ENCODE results near the gene IMPDH1.
A peak's percentile ranks its signal among the peaks of the same experiment; 100 is the strongest.

The IMPDH1 gene

DNA sequence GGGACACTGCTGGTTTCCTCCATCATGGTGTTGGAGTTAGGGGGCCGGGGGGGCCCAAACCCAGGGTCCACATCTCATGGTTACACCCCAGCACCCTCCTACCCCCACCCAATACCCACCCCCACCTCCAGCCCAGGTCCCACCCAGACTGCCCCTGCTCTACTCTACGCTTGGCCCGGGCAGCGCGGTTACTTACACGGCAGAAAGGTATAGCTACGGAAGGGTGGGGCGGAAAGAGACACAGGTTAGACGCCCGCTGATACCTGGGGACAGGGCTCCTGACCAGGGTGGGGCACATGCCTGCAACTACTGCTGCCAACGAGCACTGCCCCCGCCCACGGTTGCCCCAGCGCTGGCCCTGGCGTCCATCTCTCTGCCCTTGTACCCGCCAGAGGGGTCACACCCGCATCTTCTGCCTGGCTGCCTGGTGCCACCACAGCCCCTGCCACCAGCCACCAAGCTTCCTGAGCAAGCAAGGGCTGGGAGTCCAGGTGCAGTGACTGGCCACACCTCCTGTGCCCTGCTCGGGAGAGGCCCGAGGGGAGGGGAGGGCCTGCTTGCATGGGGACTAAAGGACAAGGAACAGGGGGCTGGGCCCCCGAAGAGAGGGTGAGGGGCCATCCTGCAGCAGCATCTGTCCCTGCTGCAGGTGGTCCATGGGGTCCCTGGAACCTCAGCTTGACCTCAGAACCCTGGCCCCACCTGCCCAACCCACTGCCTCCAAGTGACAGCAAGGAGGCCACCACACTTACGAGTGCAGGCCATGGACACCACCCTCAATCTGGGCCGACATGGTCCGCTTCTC lies 16.1 kb downstream of the IMPDH1 start:
- Histone ChIP-seq H3K4me3 (ENCODE audit: low read length in 2 of 2) (no peak overlapping the region), H3K36me3 (ENCODE audit: control insufficient read depth in 2 of 2, insufficient read depth in 2 of 2, low read length in 2 of 2) (peaks cover 40 to 44% of the 10 kb centered on the region in 2 donors), H3K9ac (ENCODE audit: low read length in 2 of 2) (no peak overlapping the region)

GRCh38 chr7:128392446-128393327 lies 17.1 kb downstream of the IMPDH1 start:
- peaks cover 3% of the 10 kb centered on the region for H3K4me1 ChIP-seq (ENCODE audit: control insufficient read depth, insufficient read depth, low read length)
- no peak overlapping the region for H3K9ac ChIP-seq (ENCODE audit: low read length in 2 of 2)
- H3K27ac ChIP-seq (ENCODE audit: low read length), result no peak overlapping the region
- no peaks in the 10 kb centered on the region for H3K9me3 ChIP-seq (ENCODE audit: control insufficient read depth in 2 of 2, low read length in 2 of 2)
- peaks cover 0 to 4% of the 10 kb centered on the region in 2 donors for H3K27me3 ChIP-seq (ENCODE audit: control insufficient read depth in 1 of 2, insufficient read depth in 2 of 2, low read length in 2 of 2)
- H3K36me3 ChIP-seq (ENCODE audit: control insufficient read depth in 2 of 2, insufficient read depth in 2 of 2, low read length in 2 of 2), result peaks cover 33 to 35% of the 10 kb centered on the region in 2 donors
- H3K4me3 ChIP-seq (ENCODE audit: low read length in 2 of 2), result no peak overlapping the region

More for the DNA sequence above, 16.1 kb downstream of the IMPDH1 start:
- H3K27me3 ChIP-seq (ENCODE audit: control insufficient read depth in 1 of 2, insufficient read depth in 2 of 2, low read length in 2 of 2), result no peaks in the 10 kb centered on the region
- H3K9me3 ChIP-seq (ENCODE audit: control insufficient read depth in 2 of 2, low read length in 2 of 2), result no peaks in the 10 kb centered on the region
- no peak overlapping the region for H3K27ac ChIP-seq (ENCODE audit: low read length)
- no peaks in the 10 kb centered on the region for H3K4me1 ChIP-seq (ENCODE audit: control insufficient read depth, insufficient read depth, low read length)

DNA sequence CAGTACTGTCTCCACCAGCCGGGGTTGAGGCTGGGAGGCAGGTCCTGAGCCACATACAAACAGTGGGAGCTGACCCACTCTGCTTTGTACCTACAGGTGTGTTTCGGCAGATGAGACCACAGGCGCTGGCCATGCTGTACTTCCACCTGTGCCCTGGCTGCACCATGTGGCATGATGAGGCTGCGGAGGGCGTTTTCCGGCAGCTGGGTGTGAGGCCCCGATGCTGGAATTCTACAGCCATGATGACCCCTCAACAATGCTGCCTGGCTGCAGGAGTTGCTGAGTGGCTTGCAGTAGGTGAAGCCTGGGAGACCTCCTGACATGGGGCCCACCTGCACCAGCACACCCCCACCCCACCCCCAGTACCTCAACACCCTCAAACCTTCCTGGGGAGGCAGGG lies 18.0 kb downstream of the IMPDH1 start:
- no peak overlapping the region for H3K9ac ChIP-seq (ENCODE audit: low read length in 2 of 2)
- H3K9me3 ChIP-seq (ENCODE audit: control insufficient read depth in 2 of 2, low read length in 2 of 2), result no peaks in the 10 kb centered on the region

DNA sequence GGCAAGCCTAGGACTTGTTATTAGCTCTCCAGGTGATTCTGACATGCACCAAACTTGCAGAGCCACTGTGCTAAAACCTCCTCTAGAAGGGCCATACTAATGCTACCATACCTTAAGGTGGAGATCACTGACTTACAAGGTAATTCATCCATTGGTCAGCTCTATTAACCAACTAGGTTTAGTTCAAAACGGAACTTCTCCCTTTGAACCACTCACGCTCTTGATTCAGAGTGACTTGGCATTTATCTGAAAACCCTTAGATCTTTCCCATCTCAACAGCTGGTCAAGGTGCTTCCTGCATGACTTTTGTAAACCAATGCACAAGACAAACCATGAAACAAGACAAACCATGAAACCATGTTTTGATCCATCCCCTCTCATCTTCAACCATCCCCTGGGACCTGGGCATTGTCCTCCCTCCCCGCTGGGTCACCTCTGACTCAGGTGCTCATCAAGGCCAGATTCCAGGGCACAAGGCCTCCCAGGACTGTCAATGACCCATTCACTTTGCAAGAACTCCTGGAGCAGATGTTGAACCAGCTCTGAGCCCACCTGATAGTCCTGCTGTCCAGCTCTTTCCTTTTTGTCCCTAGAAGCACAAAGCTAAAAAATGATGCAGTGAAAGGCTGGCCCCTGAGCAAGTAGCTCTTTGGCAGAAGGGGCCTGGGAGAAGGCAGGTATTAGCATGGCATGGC lies 18.8 kb downstream of the IMPDH1 start:
- peaks cover 20 to 21% of the 10 kb centered on the region in 2 donors for H3K36me3 ChIP-seq (ENCODE audit: control insufficient read depth in 2 of 2, insufficient read depth in 2 of 2, low read length in 2 of 2)
- H3K9me3 ChIP-seq (ENCODE audit: control insufficient read depth in 2 of 2, low read length in 2 of 2), result no peaks in the 10 kb centered on the region
- peaks cover 10% of the 10 kb centered on the region for H3K4me1 ChIP-seq (ENCODE audit: control insufficient read depth, insufficient read depth, low read length)
- no peak overlapping the region for H3K27ac ChIP-seq (ENCODE audit: low read length)
- no peak overlapping the region for H3K9ac ChIP-seq (ENCODE audit: low read length in 2 of 2)
- peaks cover 0 to 4% of the 10 kb centered on the region in 2 donors for H3K27me3 ChIP-seq (ENCODE audit: control insufficient read depth in 1 of 2, insufficient read depth in 2 of 2, low read length in 2 of 2)
- no peak overlapping the region for H3K4me3 ChIP-seq (ENCODE audit: low read length in 2 of 2)

More for the DNA sequence above, 18.0 kb downstream of the IMPDH1 start:
- H3K4me3 ChIP-seq (ENCODE audit: low read length in 2 of 2), result no peak overlapping the region
- H3K27ac ChIP-seq (ENCODE audit: low read length), result no peak overlapping the region
- peaks cover 10% of the 10 kb centered on the region for H3K4me1 ChIP-seq (ENCODE audit: control insufficient read depth, insufficient read depth, low read length)
- peaks cover 25 to 28% of the 10 kb centered on the region in 2 donors for H3K36me3 ChIP-seq (ENCODE audit: control insufficient read depth in 2 of 2, insufficient read depth in 2 of 2, low read length in 2 of 2)
- peaks cover 0 to 4% of the 10 kb centered on the region in 2 donors for H3K27me3 ChIP-seq (ENCODE audit: control insufficient read depth in 1 of 2, insufficient read depth in 2 of 2, low read length in 2 of 2)

- no peaks in the 10 kb centered on the region for H3K9me3 ChIP-seq (ENCODE audit: control insufficient read depth in 2 of 2, low read length in 2 of 2)
- H3K9ac ChIP-seq (ENCODE audit: low read length in 2 of 2), result no peak overlapping the region
- H3K4me1 ChIP-seq (ENCODE audit: control insufficient read depth, insufficient read depth, low read length), result peaks cover 10% of the 10 kb centered on the region
- peaks cover 0 to 4% of the 10 kb centered on the region in 2 donors for H3K27me3 ChIP-seq (ENCODE audit: control insufficient read depth in 1 of 2, insufficient read depth in 2 of 2, low read length in 2 of 2)
- H3K27ac ChIP-seq (ENCODE audit: low read length), result no peak overlapping the region
- H3K4me3 ChIP-seq (ENCODE audit: low read length in 2 of 2), result no peak overlapping the region
- H3K36me3 ChIP-seq (ENCODE audit: control insufficient read depth in 2 of 2, insufficient read depth in 2 of 2, low read length in 2 of 2), result peaks cover 8 to 10% of the 10 kb centered on the region in 2 donors
Observed at GRCh38 chr7:128389618-128390329, 20.0 kb downstream of the IMPDH1 start.

DNA sequence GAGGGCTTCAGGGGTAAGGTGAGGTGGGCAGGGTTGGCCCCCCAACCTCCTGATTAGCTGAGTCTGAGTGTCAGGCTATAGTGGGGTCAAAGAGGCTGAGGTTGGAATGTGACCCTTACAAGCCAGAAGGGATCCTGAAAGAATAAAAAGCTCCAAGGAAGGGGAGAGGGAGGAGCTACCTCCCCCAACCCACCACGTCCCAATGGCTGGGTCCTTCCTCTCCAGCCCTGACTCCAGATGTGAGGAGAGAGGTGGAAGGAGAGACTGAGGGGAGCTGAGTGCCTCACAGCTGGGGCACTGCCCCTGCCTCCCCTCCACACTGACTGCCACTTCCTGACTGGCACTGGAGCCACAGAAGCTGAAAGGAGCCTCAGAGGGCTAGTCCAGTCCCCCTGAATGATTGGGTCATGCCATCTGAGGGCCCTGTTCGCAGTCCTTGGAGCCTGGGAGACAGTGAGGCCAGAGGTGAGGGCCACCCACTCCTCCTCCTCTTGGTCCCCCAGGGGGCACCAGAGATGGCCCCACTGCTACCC lies 20.6 kb downstream of the IMPDH1 start:
- Histone ChIP-seq H3K4me1 (ENCODE audit: control insufficient read depth, insufficient read depth, low read length) (peaks cover 10% of the 10 kb centered on the region), H3K27ac (ENCODE audit: low read length) (no peak overlapping the region), H3K9ac (ENCODE audit: low read length in 2 of 2) (no peak overlapping the region), H3K36me3 (ENCODE audit: control insufficient read depth in 2 of 2, insufficient read depth in 2 of 2, low read length in 2 of 2) (peaks cover 3 to 8% of the 10 kb centered on the region in 2 donors), H3K4me3 (ENCODE audit: low read length in 2 of 2) (no peak overlapping the region), H3K27me3 (ENCODE audit: control insufficient read depth in 1 of 2, insufficient read depth in 2 of 2, low read length in 2 of 2) (peaks cover 0 to 4% of the 10 kb centered on the region in 2 donors), H3K9me3 (ENCODE audit: control insufficient read depth in 2 of 2, low read length in 2 of 2) (no peaks in the 10 kb centered on the region)

- H3K36me3 ChIP-seq (ENCODE audit: control insufficient read depth in 2 of 2, insufficient read depth in 2 of 2, low read length in 2 of 2), result peaks cover 0 to 3% of the 10 kb centered on the region in 2 donors
- peaks cover 10% of the 10 kb centered on the region for H3K4me1 ChIP-seq (ENCODE audit: control insufficient read depth, insufficient read depth, low read length)
- H3K4me3 ChIP-seq (ENCODE audit: low read length in 2 of 2), result no peak overlapping the region
- H3K27me3 ChIP-seq (ENCODE audit: control insufficient read depth in 1 of 2, insufficient read depth in 2 of 2, low read length in 2 of 2), result peaks cover 0 to 4% of the 10 kb centered on the region in 2 donors
- peak overlapping the region in 1 of 2 donors; percentile 58 for H3K9ac ChIP-seq (ENCODE audit: low read length in 2 of 2)
- no peak overlapping the region for H3K27ac ChIP-seq (ENCODE audit: low read length)
- H3K9me3 ChIP-seq (ENCODE audit: control insufficient read depth in 2 of 2, low read length in 2 of 2), result no peaks in the 10 kb centered on the region
Observed at GRCh38 chr7:128388145-128388485, 21.7 kb downstream of the IMPDH1 start.

DNA sequence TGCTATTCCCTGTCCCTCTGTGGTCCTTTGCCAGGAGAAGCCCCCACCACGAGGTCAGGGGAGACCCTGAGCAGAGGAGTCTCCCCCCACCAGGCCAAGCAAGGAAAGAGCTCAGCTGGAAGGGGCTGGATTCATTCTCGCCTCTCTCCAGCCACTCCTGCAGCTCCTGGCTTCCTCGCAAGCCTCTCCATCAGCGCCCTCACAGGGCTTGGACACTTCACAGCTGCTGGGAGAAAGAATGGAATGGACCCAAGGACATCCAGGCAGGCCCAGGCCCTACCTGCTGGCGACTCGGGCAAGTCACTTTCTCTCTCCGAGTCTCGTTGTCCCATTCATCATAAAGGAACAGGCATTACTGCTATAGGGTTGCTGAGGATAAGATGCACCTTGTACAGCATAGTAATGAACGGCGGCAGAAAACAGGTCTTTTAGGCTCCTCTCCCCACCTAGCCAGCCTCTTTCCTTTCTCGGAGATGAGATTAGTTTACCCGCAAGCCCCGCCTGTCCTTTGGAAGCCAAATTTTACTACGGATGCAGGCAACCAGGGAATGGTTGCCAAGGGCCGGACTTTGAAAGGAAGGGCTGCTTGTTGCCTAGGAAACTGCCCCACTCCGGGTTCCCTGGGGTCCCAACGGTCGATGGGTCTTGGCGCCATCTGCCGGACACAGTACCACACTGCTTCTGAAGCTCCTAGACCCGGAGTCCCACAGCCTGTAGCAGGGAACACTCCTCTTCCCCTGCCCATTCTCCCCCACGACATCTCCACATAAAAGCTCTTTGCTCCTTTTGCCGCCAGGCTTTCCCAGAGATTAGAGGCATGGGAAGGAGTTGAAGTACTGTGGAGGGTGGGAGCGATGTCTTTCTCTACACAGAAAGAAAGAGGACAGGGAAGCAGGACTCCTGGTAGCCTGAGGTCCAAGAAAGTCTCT lies 22.3 kb downstream of the IMPDH1 start:
- no peak overlapping the region for H3K27ac ChIP-seq (ENCODE audit: low read length)
- peak overlapping the region in 1 of 2 donors; percentile 58 for H3K9ac ChIP-seq (ENCODE audit: low read length in 2 of 2)
- no peaks in the 10 kb centered on the region for H3K36me3 ChIP-seq (ENCODE audit: control insufficient read depth in 2 of 2, insufficient read depth in 2 of 2, low read length in 2 of 2)
- H3K4me1 ChIP-seq (ENCODE audit: control insufficient read depth, insufficient read depth, low read length), result peaks cover 10% of the 10 kb centered on the region
- peak overlapping the region in 1 of 2 donors; percentile 35 for H3K4me3 ChIP-seq (ENCODE audit: low read length in 2 of 2)
- H3K9me3 ChIP-seq (ENCODE audit: control insufficient read depth in 2 of 2, low read length in 2 of 2), result no peaks in the 10 kb centered on the region
- H3K27me3 ChIP-seq (ENCODE audit: control insufficient read depth in 1 of 2, insufficient read depth in 2 of 2, low read length in 2 of 2), result peaks cover 0 to 4% of the 10 kb centered on the region in 2 donors
